NCI-H2196 treated with DMSO at 0.1 percent for 48 hours (cell line): ENCODE measurements around the gene NCR1.
"Not testable (repeated sequence)": the region's sequence is repeated elsewhere in the genome, so short reads cannot be mapped to it uniquely, and the experiment has no call there.

Source experiments
- DNase-seq: peaks from one replicate; lab custom pipeline; 2025; ENCODE audit not compliant: unreplicated experiment; lab: John Stamatoyannopoulos, UW

NCR1 gene

GRCh38 chr19:54905803-54906511, at the start of gene NCR1:
NCR1 (plus strand) TSS chr19:54906148; CDS start chr19:54906188, 40 bp downstream.
- DNase-seq, result no peak

- not testable (repeated sequence) for DNase-seq
Measured at GRCh38 chr19:54858476-54858875, 47.5 kb upstream of the NCR1 start.

DNA sequence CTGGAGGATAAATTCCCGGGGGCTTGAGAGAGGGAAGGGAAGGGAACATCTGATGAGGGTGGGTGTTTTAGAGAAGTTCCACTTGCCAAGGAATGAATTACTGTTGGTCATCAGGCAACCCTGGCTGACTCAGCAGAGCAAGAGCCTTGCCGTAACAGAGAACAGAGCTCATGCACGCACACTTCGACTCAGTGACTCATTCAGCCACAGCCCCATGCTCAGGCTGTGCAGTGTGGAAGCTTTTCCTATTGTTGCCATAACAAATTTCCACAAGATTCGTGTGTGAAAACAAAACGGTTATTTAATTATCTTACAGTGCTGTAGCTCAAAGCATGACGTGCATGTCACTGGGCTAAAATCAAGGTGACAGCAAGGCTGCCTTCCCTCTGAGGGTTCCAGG, 46.5 kb upstream of the NCR1 start:
- not testable (repeated sequence) for DNase-seq

DNA sequence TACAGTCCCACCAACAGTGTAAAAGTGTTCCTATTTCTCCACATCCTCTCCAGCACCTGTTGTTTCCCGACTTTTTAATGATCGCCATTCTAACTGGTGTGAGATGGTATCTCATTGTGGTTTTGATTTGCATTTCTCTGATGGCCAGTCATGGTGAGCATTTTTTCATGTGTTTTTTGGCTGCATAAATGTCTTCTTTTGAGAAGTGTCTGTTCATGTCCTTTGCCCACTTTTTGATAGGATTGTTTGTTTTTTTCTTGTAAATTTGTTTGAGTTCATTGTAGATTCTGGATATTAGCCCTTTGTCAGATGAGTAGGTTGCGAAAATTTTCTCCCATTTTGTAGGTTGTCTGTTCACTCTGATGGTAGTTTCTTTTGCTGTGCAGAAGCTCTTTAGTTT, 42.5 kb upstream of the NCR1 start:
- DNase-seq, result not testable (repeated sequence)

DNA sequence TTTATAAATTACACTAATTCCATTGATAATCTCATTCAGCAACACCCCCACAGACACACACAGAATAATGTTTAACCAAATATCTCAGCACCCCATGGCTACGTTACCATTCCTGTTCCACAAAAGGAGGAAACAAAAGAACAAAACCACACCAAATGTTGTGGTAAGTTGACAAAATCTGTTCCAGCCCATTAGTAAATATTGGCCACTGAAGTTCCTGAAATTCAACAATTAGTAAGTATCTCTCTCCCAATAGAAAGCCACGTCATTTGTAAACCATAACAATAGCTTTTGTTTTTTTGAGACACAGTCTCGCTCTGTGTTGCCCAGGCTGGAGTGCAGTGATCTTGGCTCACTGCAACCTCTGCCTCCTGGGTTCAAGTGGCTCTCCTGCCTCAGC, 34.3 kb upstream of the NCR1 start:
- DNase-seq, result no peak

GRCh38 chr19:54873990-54874389, 32.0 kb upstream of the NCR1 start, which contains the start of gene FCAR:
FCAR (plus strand) TSS chr19:54874235; CDS start chr19:54874290, 55 bp downstream.
- DNase-seq, result no peak

GRCh38 chr19:54875506-54875905, 30.4 kb upstream of the NCR1 start:
- no peak for DNase-seq

GRCh38 chr19:54877471-54877870, 28.5 kb upstream of the NCR1 start:
- no peak for DNase-seq

- DNase-seq, result no peak
Measured at GRCh38 chr19:54881884-54882283, 24.1 kb upstream of the NCR1 start.

GRCh38 chr19:54882758-54883157, 23.2 kb upstream of the NCR1 start:
- DNase-seq, result no peak

- DNase-seq, result no peak
Measured at GRCh38 chr19:54883228-54883627, 22.7 kb upstream of the NCR1 start.

- DNase-seq, result no peak
Measured at GRCh38 chr19:54888239-54888638, 17.7 kb upstream of the NCR1 start.

DNA sequence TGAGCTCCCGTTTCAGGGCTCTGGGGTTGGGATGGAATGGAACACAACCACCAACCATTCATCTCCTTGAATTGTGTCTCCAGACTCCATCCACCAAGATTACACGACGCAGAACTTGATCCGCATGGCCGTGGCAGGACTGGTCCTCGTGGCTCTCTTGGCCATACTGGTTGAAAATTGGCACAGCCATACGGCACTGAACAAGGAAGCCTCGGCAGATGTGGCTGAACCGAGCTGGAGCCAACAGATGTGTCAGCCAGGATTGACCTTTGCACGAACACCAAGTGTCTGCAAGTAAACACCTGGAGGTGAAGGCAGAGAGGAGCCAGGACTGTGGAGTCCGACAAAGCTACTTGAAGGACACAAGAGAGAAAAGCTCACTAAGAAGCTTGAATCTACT, 16.4 kb upstream of the NCR1 start:
- no peak for DNase-seq

DNA sequence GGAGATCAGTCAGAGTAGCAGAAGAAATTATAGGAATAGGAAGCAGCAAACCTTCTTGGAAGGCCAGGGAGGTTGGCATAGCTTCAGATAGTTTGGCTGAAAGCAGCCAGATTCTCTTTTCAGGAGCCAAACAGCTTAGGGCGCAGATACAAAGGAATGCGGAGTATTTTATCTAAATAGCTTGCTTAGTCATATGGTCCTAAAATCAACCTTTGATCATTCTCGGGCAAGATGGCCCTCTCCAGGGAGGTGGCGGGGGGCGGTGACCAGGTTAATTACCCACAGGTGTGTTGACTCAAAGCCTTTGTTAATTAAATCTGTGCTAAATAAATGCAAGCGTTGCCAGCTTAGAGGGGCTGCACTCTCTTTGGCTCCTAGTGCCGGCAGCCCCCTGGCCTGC, 12.5 kb upstream of the NCR1 start:
- DNase-seq, result no peak

DNA sequence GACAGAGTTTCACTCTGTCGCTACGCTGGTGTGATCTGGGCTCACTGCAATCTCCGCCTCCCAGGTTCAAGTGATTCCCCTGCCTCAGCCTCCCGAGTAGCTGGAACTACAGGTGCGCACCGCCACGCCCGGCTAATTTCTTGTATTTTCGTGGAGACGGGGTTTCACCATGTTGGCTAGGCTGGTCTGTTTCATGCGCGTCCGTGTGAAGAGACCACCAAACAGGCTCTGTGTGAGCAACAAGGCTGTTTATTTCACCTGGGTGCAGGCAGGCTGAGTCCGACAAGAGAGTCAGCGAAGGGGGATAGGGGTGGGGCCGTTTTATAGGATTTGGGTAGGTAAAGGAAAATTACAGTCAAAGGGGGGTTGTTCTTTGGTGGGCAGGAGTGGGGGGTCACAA, 11.8 kb upstream of the NCR1 start:
- not testable (repeated sequence) for DNase-seq

- no peak for DNase-seq
Measured at GRCh38 chr19:54896036-54896435, 9.9 kb upstream of the NCR1 start.

GRCh38 chr19:54898685-54899084, 7.3 kb upstream of the NCR1 start:
- not testable (repeated sequence) for DNase-seq

DNA sequence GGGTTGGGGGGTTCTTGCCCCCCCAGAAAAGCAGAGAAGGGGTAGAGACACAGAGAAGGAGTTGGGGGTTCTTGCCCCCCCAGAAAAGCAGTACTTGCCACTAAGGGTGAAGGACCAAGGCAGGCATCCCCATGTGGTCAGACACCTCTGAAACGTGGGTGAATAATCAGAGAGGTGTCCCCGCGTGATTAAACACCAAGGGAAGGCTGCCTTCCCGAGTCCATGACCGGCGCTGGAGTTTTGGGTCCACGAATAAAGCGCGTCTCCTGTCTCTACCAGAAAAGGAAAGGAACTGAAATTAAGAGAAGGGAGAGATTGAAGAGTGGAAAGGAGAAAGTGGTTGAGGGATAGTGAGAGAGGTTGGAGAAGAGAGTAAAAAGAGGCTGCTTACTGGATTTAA, 6.3 kb upstream of the NCR1 start:
- DNase-seq, result not testable (repeated sequence)

DNA sequence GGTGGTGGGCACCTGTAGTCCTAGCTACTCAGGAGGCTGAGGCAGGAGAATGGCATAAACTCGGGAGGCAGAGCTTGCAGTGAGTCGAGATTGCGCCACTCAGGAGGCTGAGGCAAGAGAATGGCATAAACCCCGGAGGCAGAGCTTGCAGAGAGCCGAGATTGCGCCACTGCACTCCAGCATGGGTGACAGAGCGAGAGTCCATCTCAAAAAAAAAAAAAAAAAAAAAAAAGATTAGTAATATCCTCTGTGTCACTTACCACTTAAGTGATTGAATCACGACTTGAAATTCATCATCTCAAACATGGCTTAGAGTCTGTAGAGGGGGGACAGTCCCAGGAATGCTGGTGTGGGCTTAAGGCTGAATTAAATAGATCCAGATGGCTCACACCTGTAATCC, 4.8 kb upstream of the NCR1 start:
- DNase-seq, result not testable (repeated sequence)

- no peak for DNase-seq
Measured at GRCh38 chr19:54902061-54902460, 3.9 kb upstream of the NCR1 start.

- no peak for DNase-seq
Measured at GRCh38 chr19:54903303-54903702, 2.6 kb upstream of the NCR1 start.

GRCh38 chr19:54904261-54904660, 1.7 kb upstream of the NCR1 start:
- not testable (repeated sequence) for DNase-seq

- DNase-seq, result no peak
Measured at GRCh38 chr19:54905421-54905802, 536 bp upstream of the NCR1 start.
